HEK293 (cell line): ENCODE data around the gene CDKN2A.
A peak's percentile ranks its signal among the peaks of the same experiment; 100 is the strongest.

Source experiments
- ATF2 ChIP-seq: fragments of 450-650 bp; formaldehyde crosslinking; IDR thresholded peaks from 2 replicates; pipeline ENCODE4 v1.5.1; 2016; ENCODE audit warnings: missing biosample characterization, missing genetic modification characterization, low read depth
- HIC1 ChIP-seq: fragments of 450-650 bp; formaldehyde crosslinking; IDR thresholded peaks from 2 replicates; pipeline ENCODE4 v1.5.1; 2016; ENCODE audit warnings: missing biosample characterization, missing genetic modification characterization
- HOXD13 ChIP-seq: sonication (generic); formaldehyde crosslinking; IDR thresholded peaks from 2 replicates; pipeline ENCODE4 v1.8.0; 2022; ENCODE audit warnings: missing genetic modification reagents, borderline replicate concordance
- PRDM6 ChIP-seq: fragments of 450-650 bp; formaldehyde crosslinking; IDR thresholded peaks from 2 replicates; pipeline ENCODE4 v1.5.1; 2017; ENCODE audit warnings: missing biosample characterization, missing genetic modification characterization
- SETDB1 ChIP-seq: IDR thresholded peaks from one replicate; pipeline ENCODE4 v1.6.1; 2017; ENCODE audit warnings: mild to moderate bottlenecking, low read length, moderate library complexity, mixed read lengths; ENCODE audit not compliant: insufficient read length
- SP2 ChIP-seq: fragments of 450-650 bp; formaldehyde crosslinking; IDR thresholded peaks from 2 replicates; pipeline ENCODE4 v1.5.1; 2016; ENCODE audit warnings: missing biosample characterization, missing genetic modification characterization
- TCF7L2 ChIP-seq: IDR thresholded peaks from 2 replicates; pipeline ENCODE4 v1.6.1; 2011; ENCODE audit warnings: low read depth, mild to moderate bottlenecking, inconsistent platforms, low read length, moderate library complexity, borderline replicate concordance
- ZBTB17 ChIP-seq: fragments of 450-650 bp; formaldehyde crosslinking; IDR thresholded peaks from 2 replicates; pipeline ENCODE4 v1.5.1; 2016; ENCODE audit warnings: missing biosample characterization, missing genetic modification characterization
- ZBTB26 ChIP-seq: fragments of 450-650 bp; formaldehyde crosslinking; optimal IDR thresholded peaks from 2 replicates; pipeline ENCODE3; 2016; ENCODE audit warnings: missing biosample characterization, mild to moderate bottlenecking, missing genetic modification characterization
- ZFP41 ChIP-seq: fragments of 450-650 bp; formaldehyde crosslinking; IDR thresholded peaks from 2 replicates; pipeline ENCODE4 v1.5.1; 2016; ENCODE audit warnings: missing biosample characterization, missing genetic modification characterization, borderline replicate concordance
- ZFP69B ChIP-seq: fragments of 450-650 bp; formaldehyde crosslinking; IDR thresholded peaks from 2 replicates; pipeline ENCODE4 v1.5.1; 2016; ENCODE audit warnings: missing biosample characterization, missing genetic modification characterization
- ZNF114 ChIP-seq: fragments of 450-650 bp; formaldehyde crosslinking; IDR thresholded peaks from 2 replicates; pipeline ENCODE4 v1.5.0; 2017; ENCODE audit warnings: missing biosample characterization, missing genetic modification characterization
- ZNF132 ChIP-seq: fragments of 450-650 bp; formaldehyde crosslinking; IDR thresholded peaks from 2 replicates; pipeline ENCODE4 v1.5.1; 2017; ENCODE audit warnings: missing biosample characterization, missing genetic modification characterization, borderline replicate concordance
- ZNF221 ChIP-seq: fragments of 450-650 bp; formaldehyde crosslinking; IDR thresholded peaks from 2 replicates; pipeline ENCODE4 v1.5.1; 2017; ENCODE audit warnings: missing biosample characterization, missing genetic modification characterization, borderline replicate concordance
- ZNF292 ChIP-seq: fragments of 450-650 bp; formaldehyde crosslinking; IDR thresholded peaks from 2 replicates; pipeline ENCODE4 v1.5.1; 2016; ENCODE audit warnings: low read depth, missing biosample characterization, missing genetic modification characterization, borderline replicate concordance
- ZNF423 ChIP-seq: fragments of 450-650 bp; formaldehyde crosslinking; IDR thresholded peaks from 2 replicates; pipeline ENCODE4 v1.5.1; 2016; ENCODE audit warnings: missing biosample characterization, missing genetic modification characterization
- ZNF518A ChIP-seq: fragments of 450-650 bp; formaldehyde crosslinking; conservative IDR thresholded peaks from 2 replicates; pipeline ENCODE4 v1.5.1; 2016; ENCODE audit warnings: low read depth, missing biosample characterization, missing genetic modification characterization
- ZNF521 ChIP-seq: fragments of 450-650 bp; formaldehyde crosslinking; IDR thresholded peaks from 2 replicates; pipeline ENCODE4 v1.5.1; 2017; ENCODE audit warnings: missing biosample characterization, mild to moderate bottlenecking, missing genetic modification characterization
- ZNF596 ChIP-seq: fragments of 450-650 bp; IDR thresholded peaks from 2 replicates; pipeline ENCODE4 v1.5.0; 2018; ENCODE audit warnings: missing biosample characterization, mild to moderate bottlenecking, missing genetic modification characterization, moderate library complexity
- ZNF600 ChIP-seq: fragments of 450-650 bp; formaldehyde crosslinking; IDR thresholded peaks from 2 replicates; pipeline ENCODE4 v1.5.1; 2016; ENCODE audit warnings: missing biosample characterization, missing genetic modification characterization
- ZNF664 ChIP-seq: fragments of 450-650 bp; formaldehyde crosslinking; IDR thresholded peaks from 2 replicates; pipeline ENCODE4 v1.5.1; 2016; ENCODE audit warnings: missing biosample characterization, missing genetic modification characterization
- ZSCAN16 ChIP-seq: fragments of 450-650 bp; formaldehyde crosslinking; IDR thresholded peaks from 2 replicates; pipeline ENCODE4 v1.5.1; 2016; ENCODE audit warnings: missing biosample characterization, missing genetic modification characterization
- ZSCAN5A ChIP-seq: fragments of 450-650 bp; formaldehyde crosslinking; IDR thresholded peaks from 2 replicates; pipeline ENCODE4 v1.5.1; 2016; ENCODE audit warnings: missing biosample characterization, missing genetic modification characterization

The CDKN2A gene

GRCh38 chr9:22008717-22009505, 14.7 kb upstream of the CDKN2A start, which contains the start of gene CDKN2B (continued):
- no peak for TF ChIP-seq ZSCAN5A
- no peak for TF ChIP-seq ZNF518A (tag by site-specific recombination)
- peak; percentile 90 for TF ChIP-seq ZNF600 (tag by site-specific recombination)
- peak; percentile 91 for TF ChIP-seq ZBTB17 (tag by site-specific recombination)
- TF ChIP-seq ZSCAN16 (tag by site-specific recombination) = 0 out of 2 replicates have a peak, but pooled peaks have one; percentile 20
- no peak for TF ChIP-seq SETDB1
- TF ChIP-seq ZNF521 = no peak
- peak; percentile 81 for TF ChIP-seq SP2
- TF ChIP-seq ZNF423 = 0 out of 2 replicates have a peak, but pooled peaks have one; percentile 53
- TF ChIP-seq ZFP41 (tag by site-specific recombination) = no peak
- TF ChIP-seq ZBTB26 (tag by site-specific recombination) = peak; percentile 93
- no peak for TF ChIP-seq ZFP69B
- TF ChIP-seq TCF7L2 = no peak
- TF ChIP-seq ZNF132 = no peak
- no peak for TF ChIP-seq ATF2
- 0 out of 2 replicates have a peak, but pooled peaks have one; percentile 22 for TF ChIP-seq HIC1 (tag by site-specific recombination)
- TF ChIP-seq PRDM6 (tag by site-specific recombination) = no peak
- TF ChIP-seq ZNF292 = no peak
- peak; percentile 80 for TF ChIP-seq HOXD13 (CRISPR knock-in tag)
- TF ChIP-seq ZNF664 (tag by site-specific recombination) = no peak
- no peak for TF ChIP-seq ZNF221
- TF ChIP-seq ZNF596 (tag by site-specific recombination) = no peak
- no peak for TF ChIP-seq ZNF114 (tag by site-specific recombination)
